K562 (cell line): ENCODE data around the gene BRF1. TPM values are rescaled to one million over a fixed set of nuclear protein-coding genes. Genes with fewer than 3 reads are reported as not detected.

Experiments
- ATAC-seq: fragments of 200-7000 bp; cut with Tn5 transposase; 3 replicates; pipeline ENCODE4 v1.9.1; 2020; ENCODE audit warnings: moderate library complexity
- BruUV-seq: library from RNA; stranded (reverse); fragments of 400-500 nt; replicated peaks from 2 replicates; lab custom pipeline; 2021; lab: Mats Ljungman, UMichigan
- CTCF ChIA-PET: fragments of 300-600 bp; formaldehyde crosslinking; extraction: SDS; loops from one replicate; lab custom pipeline; 2021; ENCODE audit warnings: low intra/inter-chr PET ratio; lab: Yijun Ruan, JAX
- POLR2A ChIA-PET: fragments of 300-600, 350-650 bp; sonication (Branson Sonifier 250); formaldehyde crosslinking; extraction: SDS; loops from one replicate; lab custom pipeline; 2021; ENCODE audit warnings: antibody characterized with exemption, inconsistent platforms; lab: Yijun Ruan, JAX
- DNase-seq, 4 experiments: peaks; one replicate each; pipeline versions ENCODE4 v3.0.0 to v3.0.0-alpha.2; 2011 to 2018; ENCODE audit warnings: low spot score in 3 of 4, mixed read lengths in 3 of 4; ENCODE audit errors: extremely low read depth in 1 of 4
- FAIRE-seq: peaks from 2 replicates; lab custom pipeline; 2011; peaks lifted over from hg19 to GRCh38; lab: Jason Lieb, UNC
- H2AFZ ChIP-seq: 2 replicates; pipeline ENCODE4 v1.6.0; 2011; ENCODE audit warnings: low read depth, low read length, control low read depth, inconsistent platforms
- H3K27ac ChIP-seq: fragments of 200-600 bp; 3 replicates; pipeline ENCODE4 v1.8.0; 2011; ENCODE audit warnings: low read depth, mild to moderate bottlenecking, control low read depth, inconsistent platforms, low read length, moderate library complexity, mixed read lengths; ENCODE audit errors: extremely low read depth
- H3K27me3 ChIP-seq, 2 experiments: fragments of 300-600 bp in 1 of 2; 2 replicates in 1 of 2; 3 replicates in 1 of 2; pipeline versions ENCODE4 v1.6.0 to v1.8.0; 2011; ENCODE audit warnings: inconsistent platforms in 2 of 2, low read length in 2 of 2, mild to moderate bottlenecking in 1 of 2, mixed read lengths in 1 of 2, moderate library complexity in 1 of 2; ENCODE audit not compliant: control insufficient read depth in 2 of 2, insufficient read depth in 2 of 2
- H3K36me3 ChIP-seq: fragments of 300-600 bp; 3 replicates; pipeline ENCODE4 v1.8.0; 2011; ENCODE audit warnings: mild to moderate bottlenecking, low read length, inconsistent platforms; ENCODE audit not compliant: control insufficient read depth, insufficient read depth
- H3K4me1 ChIP-seq, 2 experiments: fragments of 200-600 bp in 1 of 2; replicated peaks in 1 of 2; 2 replicates in 1 of 2; 3 replicates in 1 of 2; pipeline versions ENCODE4 v1.5.1 to v1.8.0; 2011; ENCODE audit warnings: inconsistent platforms in 2 of 2, low read length in 2 of 2, mild to moderate bottlenecking in 1 of 2, mixed read lengths in 1 of 2, moderate library complexity in 1 of 2; ENCODE audit not compliant: control insufficient read depth in 2 of 2, insufficient read depth in 2 of 2
- H3K4me2 ChIP-seq: 2 replicates; pipeline ENCODE4 v1.6.1; 2011; ENCODE audit warnings: low read length, control low read depth, inconsistent platforms, mixed read lengths; ENCODE audit not compliant: insufficient read depth
- H3K4me3 ChIP-seq: fragments of 200-600 bp; sonication (generic), shearing (Covaris generic); 2 replicates; pipeline ENCODE4 v1.5.1; 2016; ENCODE audit warnings: control low read depth, inconsistent platforms
- H3K79me2 ChIP-seq: fragments of 200-600 bp; 3 replicates; pipeline ENCODE4 v1.8.0; 2011; ENCODE audit warnings: low read length, inconsistent platforms; ENCODE audit not compliant: control insufficient read depth, insufficient read depth
- H3K9ac ChIP-seq, 2 experiments: 2 replicates each; pipeline versions ENCODE4 v1.6.0 to v1.6.1; 2011; ENCODE audit warnings: low read depth in 2 of 2, low read length in 2 of 2, control low read depth in 1 of 2, inconsistent platforms in 1 of 2, mild to moderate bottlenecking in 1 of 2, mixed read lengths in 1 of 2; ENCODE audit not compliant: insufficient read depth in 1 of 2
- H3K9me1 ChIP-seq: one replicate; pipeline ENCODE4 v1.6.0; 2011; ENCODE audit warnings: inconsistent platforms, mild to moderate bottlenecking, low read length, moderate library complexity; ENCODE audit not compliant: control insufficient read depth, insufficient read depth
- H3K9me3 ChIP-seq: replicated peaks from 2 replicates; pipeline ENCODE4 v1.5.1; 2011; ENCODE audit warnings: low read depth, low read length, inconsistent platforms; ENCODE audit not compliant: control insufficient read depth, insufficient read depth
- H4K20me1 ChIP-seq: replicated peaks from 2 replicates; pipeline ENCODE4 v1.6.1; 2011; ENCODE audit warnings: low read length, inconsistent platforms, mixed read lengths; ENCODE audit not compliant: control insufficient read depth, insufficient read depth
- CBX3 ChIP-seq, 2 experiments: IDR thresholded peaks; 1 replicate in 1 of 2; 2 replicates in 1 of 2; pipeline ENCODE4 v1.6.1; 2012; ENCODE audit warnings: inconsistent platforms in 2 of 2, low read length in 2 of 2, borderline replicate concordance in 1 of 2, control low read depth in 1 of 2
- ESRRB ChIP-seq: fragments of 250-450 bp; sonication (Bioruptor Pico); IDR thresholded peaks from 2 replicates; pipeline ENCODE4 v1.5.0; 2020; ENCODE audit warnings: mild to moderate bottlenecking, moderate library complexity, borderline replicate concordance
- FOS ChIP-seq: IDR thresholded peaks from 3 replicates; pipeline ENCODE4 v1.6.1; 2011; ENCODE audit not compliant: insufficient read length; ENCODE audit errors: extremely low read depth
- KLF1 ChIP-seq: fragments of 450-650 bp; IDR thresholded peaks from 2 replicates; pipeline ENCODE4 v1.6.1; 2016; ENCODE audit warnings: missing genetic modification characterization, missing compliant biosample characterization
- ZFX ChIP-seq: sonication (generic); formaldehyde crosslinking; IDR thresholded peaks from 2 replicates; pipeline ENCODE4 v1.8.0; 2022; ENCODE audit warnings: mild to moderate bottlenecking, missing genetic modification reagents, moderate library complexity
- WGBS: fragments of 100-300 bp; shearing (Covaris generic); methylation state at CpG from one replicate; pipeline ENCODE4 v1.1.6; 2016; ENCODE audit warnings: low coverage, mixed read lengths; ENCODE audit not compliant: insufficient coverage; ENCODE audit errors: missing lambda C conversion rate; 5-methylcytosine and 5-hydroxymethylcytosine counted together
- in situ Hi-C: fragments of 300-500 bp; cut with MboI; formaldehyde crosslinking; loops from 4 replicates; pipeline ENCODE4 v1.15.0; 2018; ENCODE audit warnings: inconsistent platforms, mixed read lengths
- intact Hi-C: fragments of 100-400 bp; cut with micrococcal nuclease; formaldehyde crosslinking; loops from 2 replicates; pipeline ENCODE4 v1.14.2; 2022
- polyA plus RNA-seq, 8 experiments: library from polyadenylated mRNA; depleted of rRNA in 4 of 8; stranded (reverse) in 5 of 8; unstranded in 3 of 8; fragments of >200 nt; fragmentation: Nextera tagmentation in 2 of 8; fragmentation: Illumina TruSeq in 1 of 8; extraction: Ambion mirVana in 2 of 8; extraction: Trizol in 1 of 8; gene quantifications; 2 replicates each; pipeline versions ENCODE4 v1.2.1 to v1.2.3, GENCODE V29; 2011 to 2014; ENCODE audit warnings: inconsistent platforms in 1 of 8, missing spikeins in 1 of 8
- total RNA-seq, 7 experiments: library from RNA; depleted of rRNA in 6 of 7; stranded (reverse); fragments of >200 nt in 6 of 7; fragmentation: Illumina TruSeq in 2 of 7; extraction: Trizol in 2 of 7; gene quantifications; 2 replicates each; pipeline versions ENCODE4 v1.2.1 to v1.2.3, GENCODE V29; 2011 to 2021; ENCODE audit warnings: low replicate concordance in 1 of 7

The BRF1 gene
- total and polyA plus RNA-seq, 9 of the 15 experiments (the other 6 are each of a cell fraction or from before 2014, with no cell fraction given): 0.14 to 24.6 (median 8.2) TPM

GRCh38 chr14:105181549-105182295 is 119.1 kb downstream of the BRF1 start:
- Histone ChIP-seq H3K27me3 (no peaks in the 10 kb centered on the region), H3K9ac (peak overlapping the region in 1 of 2 experiments; percentile 74; a peak in 2 of 4 replicates), H3K9me1 (no peaks in the 10 kb centered on the region), H3K4me2 (no peak overlapping the region), H3K9me3 (no peaks in the 10 kb centered on the region), H3K4me3 (peak overlapping the region; percentile 47), H3K27ac (no peak overlapping the region), H3K36me3 (no peaks in the 10 kb centered on the region), H4K20me1 (no peaks in the 10 kb centered on the region), H2AFZ (0 out of 2 replicates have a peak overlapping the region, but pooled peaks have one; percentile 59), H3K79me2 (no peaks in the 10 kb centered on the region), H3K4me1 (peaks cover 3 to 70% of the 10 kb centered on the region in 2 experiments; a peak in 4 of 5 replicates)
- FAIRE-seq (no peak), DNase-seq (no peak), ATAC-seq (no peak)
- in situ Hi-C loops: no loop called here
- no peak for TF ChIP-seq KLF1 (tag)
- no peak for TF ChIP-seq CBX3 (IDR thresholded peaks at IDR 0.05; ENCODE audit: borderline replicate concordance in 1 of 2, low read length in 2 of 2)
- 0 out of 2 replicates have a peak, but pooled peaks have one; percentile 25 for TF ChIP-seq ZFX (CRISPR knock-in tag)
- no peak for TF ChIP-seq FOS
- TF ChIP-seq ESRRB: no peak
- intact Hi-C loops: loop anchor here (5.0 kb wide), 1 partner anchor 89 kb away; no protein-coding TSS in a partner anchor
- no TSS peak for BruUV-seq
- POLR2A ChIA-PET: interaction anchor here (0.6 kb wide), 1 partner anchor 117 kb away, joined by 3 read pairs; no protein-coding TSS in a partner anchor
- 73% methylated on average over 6 of the region's 21 CpGs for WGBS
- CTCF ChIA-PET: no interaction called here
